RPMI7951 (cell line): ENCODE results near the gene ASPN. TPM values are rescaled to one million over a fixed set of nuclear protein-coding genes. Genes with fewer than 3 reads are reported as not detected.
A peak's percentile ranks its signal among the peaks of the same experiment; 100 is the strongest.

Experiments used
- DNase-seq: peaks from one replicate; pipeline ENCODE4 v3.0.0-alpha.2; 2012; ENCODE audit warnings: low read depth
- total RNA-seq: library from RNA; depleted of rRNA; stranded (reverse); fragments of >200 nt; shearing (Covaris generic); gene quantifications from 2 replicates; pipeline ENCODE4 v1.2.3, GENCODE V29; 2014

The ASPN gene
- total RNA-seq, 1 experiment from 2014 or later: 0.36 TPM

GRCh38 chr9:92476962-92477361 lies 5.3 kb downstream of the ASPN start:
- DNase-seq: no peak

DNA sequence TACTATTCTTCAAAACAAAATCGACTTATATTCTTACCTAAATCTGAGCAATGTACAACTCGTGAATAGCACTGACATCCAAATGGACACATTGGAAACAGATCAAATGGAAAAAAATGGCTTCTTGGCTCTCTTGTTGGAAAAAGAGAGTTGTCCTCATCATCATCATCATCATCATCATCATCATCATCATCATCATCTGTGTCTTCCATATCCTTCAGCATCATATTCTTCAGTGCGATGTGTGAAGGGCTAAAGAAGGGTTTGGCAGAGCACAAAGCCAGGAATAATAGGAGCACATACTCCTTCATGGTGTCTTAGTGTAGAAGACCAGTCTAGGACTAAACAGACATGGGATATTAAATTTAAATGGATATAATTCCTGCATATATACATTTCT lies 7.7 kb downstream of the ASPN start:
- no peak for DNase-seq

GRCh38 chr9:92468206-92468605 lies 14.1 kb downstream of the ASPN start:
- DNase-seq: peak; percentile 38

DNA sequence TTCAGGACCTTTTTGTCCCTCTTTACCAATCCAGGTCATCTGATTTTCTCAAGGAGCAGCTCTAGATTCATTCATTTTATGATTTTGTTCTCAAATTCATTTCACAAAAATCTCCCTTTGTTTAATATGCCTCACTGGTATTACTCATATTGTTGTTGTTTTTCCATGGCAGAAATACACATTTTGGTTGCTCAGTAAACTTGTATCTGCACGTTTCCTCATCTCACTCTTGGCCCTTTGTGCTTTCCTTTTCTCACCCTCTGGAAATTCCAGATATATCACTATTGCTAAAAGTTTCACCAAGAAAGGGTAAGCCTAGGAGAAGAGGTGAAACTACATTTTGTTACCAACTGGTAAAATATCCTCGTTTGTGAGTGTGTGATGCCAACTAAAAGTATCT lies 14.8 kb downstream of the ASPN start:
- DNase-seq: no peak

- DNase-seq: no peak
Observed at GRCh38 chr9:92467041-92467440, 15.3 kb downstream of the ASPN start.

DNA sequence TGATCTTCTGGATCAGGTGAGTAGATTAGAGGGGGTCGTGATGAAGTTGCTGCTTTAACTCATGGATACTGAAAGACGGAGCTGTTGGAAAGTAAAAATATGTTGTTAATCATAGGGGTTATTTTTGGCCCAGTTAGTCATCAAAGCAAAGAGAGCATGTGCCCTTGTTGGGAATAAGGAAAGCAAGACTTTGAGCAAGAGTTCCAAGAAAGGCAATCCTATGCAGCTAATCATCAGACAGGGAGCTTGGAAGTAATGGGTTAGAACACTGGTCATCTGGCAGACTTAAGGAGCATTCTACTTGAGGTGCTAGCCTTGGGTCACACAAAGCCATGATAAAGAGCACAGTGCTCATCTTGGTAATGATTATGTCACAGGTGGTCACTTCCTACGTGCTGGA lies 18.3 kb downstream of the ASPN start:
- peak; percentile 81 for DNase-seq

DNA sequence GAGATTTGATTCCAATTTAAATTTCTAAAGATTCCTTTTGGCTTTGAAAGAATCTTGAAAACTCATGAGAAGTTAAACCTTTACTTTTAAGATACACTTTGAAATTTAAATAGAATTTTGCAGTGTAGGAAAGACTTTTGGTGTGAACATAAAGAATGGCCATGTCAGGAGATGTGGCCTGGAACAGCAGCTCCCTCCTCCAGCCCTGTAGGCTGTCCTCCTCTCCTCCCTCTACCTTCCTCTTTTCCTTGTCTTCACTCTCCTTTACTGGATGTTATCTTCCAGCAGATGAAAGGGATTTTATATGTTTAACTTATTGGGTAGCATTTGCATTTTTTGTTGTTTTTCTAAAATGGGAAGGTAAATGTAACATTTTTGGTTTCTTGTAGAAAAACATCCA lies 18.9 kb downstream of the ASPN start:
- no peak for DNase-seq

DNA sequence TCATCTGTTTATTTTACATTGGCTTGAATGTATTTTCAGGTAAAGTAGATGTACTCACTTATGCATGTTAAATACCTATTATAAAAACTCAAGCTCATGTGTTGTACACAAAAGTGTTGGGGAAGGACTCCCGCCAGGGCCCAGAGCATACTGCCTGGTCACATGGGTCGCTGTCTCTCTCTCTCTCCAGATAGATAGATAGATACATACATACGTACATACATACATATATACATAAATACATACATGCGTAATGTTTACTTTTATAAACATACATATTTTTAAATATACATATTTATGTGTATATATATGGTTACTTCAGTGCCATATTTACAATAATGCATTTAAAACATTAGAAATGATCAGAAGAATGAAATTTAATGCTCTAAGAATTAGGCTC lies 24.7 kb downstream of the ASPN start:
- no peak for DNase-seq

DNA sequence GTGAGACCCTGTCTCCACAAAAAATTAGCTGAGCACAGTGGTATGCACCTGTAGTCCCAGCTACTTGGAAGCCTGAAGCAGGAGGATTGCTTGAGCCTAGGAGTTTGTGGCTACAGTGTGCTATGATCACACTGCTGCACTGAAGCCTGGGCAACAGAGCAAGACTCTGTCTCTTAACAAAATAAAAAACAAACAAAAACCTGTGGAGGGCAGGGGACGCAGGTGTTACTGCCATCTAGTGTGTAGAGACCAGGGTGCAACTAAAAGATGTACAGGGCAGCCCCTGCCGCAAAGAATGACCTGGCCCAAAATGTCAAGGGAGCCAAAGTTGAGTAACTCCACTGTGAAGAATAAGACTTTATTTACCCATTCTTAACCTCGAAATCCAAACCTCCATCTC lies 27.1 kb downstream of the ASPN start:
- no peak for DNase-seq

DNA sequence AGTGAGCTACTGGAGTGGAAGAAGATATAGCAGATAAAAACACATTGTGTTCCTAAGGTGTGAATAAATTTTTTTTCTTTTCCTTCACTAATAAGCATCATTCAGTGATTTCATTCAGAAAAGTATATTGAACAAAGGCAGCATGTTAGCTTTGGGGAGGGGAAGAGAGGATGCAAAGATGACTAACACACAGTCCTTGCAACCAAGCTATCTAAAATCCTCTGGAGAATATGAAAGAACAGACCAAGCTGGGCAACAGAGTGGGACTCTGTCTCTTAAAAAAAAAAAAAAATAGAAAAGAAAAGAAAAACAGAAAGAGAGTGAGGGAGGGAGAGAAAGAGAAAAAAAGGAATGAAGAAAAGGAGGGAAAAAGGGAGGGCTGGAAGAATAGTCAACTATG lies 35.8 kb downstream of the ASPN start:
- DNase-seq: no peak

GRCh38 chr9:92444841-92445240 lies 37.5 kb downstream of the ASPN start:
- no peak for DNase-seq

DNA sequence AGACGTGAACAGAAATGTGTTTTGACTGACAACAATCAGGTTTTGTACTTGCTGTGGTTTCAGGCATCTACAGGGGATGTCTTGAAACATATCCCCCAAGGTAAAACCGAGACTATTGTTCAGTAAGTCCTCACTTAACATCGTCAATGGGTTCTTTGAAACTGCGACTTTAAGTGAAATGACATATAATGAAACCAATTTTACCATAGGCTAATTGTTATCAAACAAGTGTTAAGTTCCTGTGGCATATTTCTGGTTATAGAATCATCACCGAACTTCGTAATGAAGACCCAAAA lies 41.6 kb downstream of the ASPN start:
- DNase-seq: no peak

DNA sequence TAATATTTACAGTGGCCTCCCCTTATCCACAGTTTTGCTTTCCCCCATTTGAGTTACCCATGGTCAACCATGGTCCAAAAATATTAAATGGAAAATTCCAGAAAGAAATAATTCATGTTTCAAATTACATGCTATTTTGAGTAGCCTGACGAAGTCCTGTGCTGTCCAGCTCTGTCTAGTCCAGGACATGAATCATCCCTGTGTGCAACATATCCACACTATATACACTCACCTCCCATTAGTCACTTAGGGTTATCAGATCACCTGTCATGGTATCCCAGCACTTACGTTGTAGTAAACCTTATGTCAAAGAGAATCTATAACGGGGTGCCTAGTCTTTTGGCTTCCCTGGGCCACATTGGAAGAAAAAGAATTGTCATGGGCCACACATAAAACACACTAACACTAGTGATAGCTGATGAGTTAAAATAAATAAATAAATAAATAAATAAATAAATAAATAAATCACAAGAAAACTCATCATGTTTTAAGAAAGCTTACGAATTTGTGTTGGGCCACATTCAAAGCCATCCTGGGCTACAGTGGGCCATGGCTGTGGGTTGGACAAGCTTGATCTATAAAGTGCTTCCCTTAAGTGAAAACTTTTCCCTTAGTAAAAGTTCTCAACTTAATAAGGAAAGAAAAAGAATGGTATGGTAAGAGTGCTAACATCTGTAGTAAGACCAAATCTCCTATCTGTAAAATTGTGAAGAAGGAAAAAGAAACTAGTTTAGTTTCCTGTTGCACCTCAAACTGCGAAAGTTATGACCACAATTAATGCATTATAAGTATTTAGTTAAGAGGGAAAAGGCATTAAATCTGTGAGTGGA lies 42.2 kb downstream of the ASPN start:
- DNase-seq: peak; percentile 37

- peak; percentile 9 for DNase-seq
Observed at GRCh38 chr9:92438900-92439526, 43.3 kb downstream of the ASPN start.

DNA sequence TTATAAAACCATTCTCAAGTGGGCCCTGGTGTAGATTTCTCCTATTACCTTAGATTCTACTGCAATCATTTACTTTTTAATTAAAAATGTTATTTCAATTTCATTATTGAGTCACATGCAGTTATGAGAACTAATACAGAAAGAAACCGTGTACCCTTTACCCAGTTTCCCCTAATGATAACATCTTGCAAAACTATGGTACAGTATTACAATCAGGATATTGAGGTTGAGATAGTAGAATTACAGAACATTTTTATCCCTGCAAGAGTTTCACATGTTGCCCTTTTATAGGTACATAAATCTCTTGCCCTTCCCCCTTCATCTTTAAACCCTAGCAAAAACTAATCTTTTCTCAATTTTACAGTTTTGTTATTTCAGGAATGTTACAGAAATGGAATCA lies 47.0 kb downstream of the ASPN start:
- no peak for DNase-seq

GRCh38 chr9:92432972-92433548 lies 49.2 kb downstream of the ASPN start:
- DNase-seq: no peak

- DNase-seq: no peak
Observed at GRCh38 chr9:92432350-92432749, 50.0 kb downstream of the ASPN start.

DNA sequence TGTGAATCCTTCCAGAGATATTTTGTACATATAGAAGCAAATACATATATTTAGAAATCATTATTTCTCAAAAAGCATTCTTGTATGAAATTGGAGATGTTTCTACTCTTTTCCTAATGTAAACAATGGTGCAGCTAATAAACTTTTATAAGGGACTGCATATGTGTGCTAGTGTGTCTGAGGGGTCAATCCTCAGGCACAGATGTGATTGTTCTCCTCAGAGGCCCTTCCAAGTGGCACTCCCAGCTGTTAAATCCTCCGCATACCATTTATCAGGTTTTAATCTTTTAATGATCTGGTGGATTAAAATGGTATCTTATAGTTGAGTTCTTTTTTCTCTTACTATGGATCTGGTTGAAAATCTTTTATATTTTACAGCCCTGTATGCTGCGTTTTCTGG lies 52.5 kb downstream of the ASPN start:
- no peak for DNase-seq

DNA sequence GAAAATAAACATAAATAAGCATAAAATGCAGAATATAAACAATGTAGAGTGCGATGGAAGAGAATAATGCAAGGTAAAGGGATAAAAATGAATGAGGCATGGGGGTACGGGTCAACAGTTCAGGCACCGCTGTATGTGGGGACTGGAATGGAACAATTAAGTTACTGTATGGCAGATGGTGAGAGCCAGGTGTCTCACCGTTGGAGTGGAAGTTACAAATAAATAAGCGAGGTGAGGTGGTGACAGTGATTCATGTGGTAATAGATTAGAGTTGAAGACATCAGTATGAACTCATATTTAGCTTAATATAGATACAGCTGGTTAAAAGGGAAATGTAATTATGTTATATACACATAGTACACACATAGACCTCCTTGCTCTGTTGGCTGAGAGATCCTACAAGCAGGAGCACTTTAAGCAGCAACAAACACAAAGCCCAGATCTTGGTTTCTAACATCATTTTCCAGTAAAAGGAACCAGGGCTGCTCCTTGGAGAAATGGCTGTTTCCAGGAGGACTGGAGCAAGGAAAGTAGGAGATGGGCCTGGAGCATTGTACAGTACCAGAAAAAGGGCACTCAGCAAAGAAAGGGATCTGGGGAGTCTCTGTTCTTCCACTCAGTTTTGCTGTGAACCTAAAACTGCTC lies 55.7 kb downstream of the ASPN start:
- no peak for DNase-seq

- peak; percentile 8 for DNase-seq
Observed at GRCh38 chr9:92425474-92425873, 56.8 kb downstream of the ASPN start.

- no peak for DNase-seq
Observed at GRCh38 chr9:92424340-92424739, 58.0 kb downstream of the ASPN start, which contains the start of gene OMD. TSS of gene OMD (minus strand) at chr9:92424471. CDS start at chr9:92417558, 6,913 bp downstream.

GRCh38 chr9:92423612-92424011 lies 58.7 kb downstream of the ASPN start:
- DNase-seq: no peak
